ENCODE results near the gene DENND4C.

DNA sequence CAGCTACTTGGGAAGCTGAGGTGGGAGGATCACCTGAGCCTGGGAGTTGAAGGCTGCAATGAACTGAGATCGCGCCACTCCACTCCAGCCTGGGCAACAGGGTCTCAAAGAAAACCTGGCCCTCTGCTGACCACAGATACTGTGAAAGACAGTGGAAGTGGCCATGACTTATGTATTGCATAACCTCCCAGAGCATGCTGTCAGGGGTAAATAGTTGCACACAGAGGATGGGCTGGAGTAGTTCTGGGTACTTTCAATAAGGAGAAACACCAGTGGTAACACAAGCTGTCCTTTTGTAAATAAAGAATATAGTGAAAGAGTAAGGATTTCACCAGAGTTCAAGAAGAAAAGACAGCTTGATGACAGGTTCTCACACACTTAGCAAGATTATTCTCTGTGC lies 180.1 kb downstream of the DENND4C start:
- TF ChIP-seq POLR2A (IDR thresholded peaks at IDR 0.05; ENCODE audit: low read depth, low read length) (no peak), POLR2AphosphoS5 (IDR thresholded peaks at IDR 0.05; ENCODE audit: low read depth, low read length) (no peak)
